ENCODE results near the gene PDE4B. TPM values are rescaled to one million over a fixed set of nuclear protein-coding genes. Genes with fewer than 3 reads are reported as not detected.

PDE4B gene
- total and polyA plus RNA-seq, 10 of the 15 experiments (the other 5 are each of a cell fraction or from before 2014, with no cell fraction given) = 3.0 to 13.2 (median 5.7) TPM

- ATAC-seq (no peak), DNase-seq (ENCODE audit: low read depth, low spot score) (no peak), FAIRE-seq (no peak)
- H3K4me2 ChIP-seq (ENCODE audit: control insufficient read depth, insufficient read depth) = no peak overlapping the region
- no peak overlapping the region for H3K9ac ChIP-seq (ENCODE audit: control insufficient read depth, insufficient read depth, low read length)
- WGBS (ENCODE audit: insufficient coverage, insufficient replicate concordance, low lambda C conversion rate, missing lambda C conversion rate) = 70% methylated on average over 4 of the region's 4 CpGs
- H3K36me3 ChIP-seq (ENCODE audit: control insufficient read depth in 2 of 2, insufficient read depth in 2 of 2, low read length in 1 of 2) = no peaks in the 10 kb centered on the region
- intact Hi-C loops (cut with micrococcal nuclease; ENCODE audit: unreplicated experiment) = no loop called here
- H3K9me3 ChIP-seq (replicated peaks; ENCODE audit: control insufficient read depth, insufficient read depth, low read length) = no peaks in the 10 kb centered on the region
- no peaks in the 10 kb centered on the region for H3K4me1 ChIP-seq (ENCODE audit: control insufficient read depth, insufficient read depth, low read length)
- POLR2A ChIA-PET = no interaction called here
- no peak overlapping the region for H3K4me3 ChIP-seq
- SMC1A ChIA-PET (ENCODE audit: uncharacterized antibody, unreplicated experiment) = interaction anchor here (1.3 kb wide), 1 partner anchor 11 kb away, joined by 3 read pairs; no protein-coding TSS in a partner anchor
- RAD21 ChIA-PET (ENCODE audit: unreplicated experiment) = no interaction called here
- CTCF ChIA-PET = interaction anchor here (0.9 kb wide), 1 partner anchor 18 kb away, joined by 3 read pairs; no protein-coding TSS in a partner anchor
- in situ Hi-C loops (cut with MboI) = no loop called here
- H3K27ac ChIP-seq (ENCODE audit: control insufficient read depth, insufficient read depth) = no peak overlapping the region
- no peak overlapping the region for H2AFZ ChIP-seq (ENCODE audit: control insufficient read depth, low read depth, low read length)
- no peaks in the 10 kb centered on the region for H3K79me2 ChIP-seq (ENCODE audit: control insufficient read depth, insufficient read depth, low read length)
- H4K20me1 ChIP-seq (ENCODE audit: control insufficient read depth, insufficient read depth) = no peaks in the 10 kb centered on the region
- no TSS peak for BruUV-seq (replicated peaks)
- H3K27me3 ChIP-seq (replicated peaks in 1 of 2; ENCODE audit: control insufficient read depth in 2 of 2, insufficient read depth in 2 of 2, low read length in 1 of 2) = no peaks in the 10 kb centered on the region
- no peak for TF ChIP-seq MLLT1 (IDR thresholded peaks at IDR 0.05)
- no peak for TF ChIP-seq BCLAF1 (IDR thresholded peaks at IDR 0.05)
- TF ChIP-seq JUND (IDR thresholded peaks at IDR 0.05; ENCODE audit: low read depth, low read length) = no peak
- no peak for TF ChIP-seq USF2 (IDR thresholded peaks at IDR 0.05; ENCODE audit: borderline replicate concordance, low read depth, low read length)
- no peak for TF ChIP-seq BMI1 (IDR thresholded peaks at IDR 0.05; ENCODE audit: borderline replicate concordance)
- TF ChIP-seq PAX5 (IDR thresholded peaks at IDR 0.05; ENCODE audit: borderline replicate concordance, low read depth, low read length) = no peak
- no peak for TF ChIP-seq FOXM1 (IDR thresholded peaks at IDR 0.05; ENCODE audit: low read depth, low read length)
- no peak for TF ChIP-seq TAF1 (IDR thresholded peaks at IDR 0.05; ENCODE audit: borderline replicate concordance, low read depth, low read length)
- no peak for TF ChIP-seq ZBTB4 (CRISPR knock-in tag; IDR thresholded peaks at IDR 0.05)
- no peak for TF ChIP-seq NR2F1 (conservative IDR thresholded peaks at IDR 0.05)
- TF ChIP-seq, protein P1, sequence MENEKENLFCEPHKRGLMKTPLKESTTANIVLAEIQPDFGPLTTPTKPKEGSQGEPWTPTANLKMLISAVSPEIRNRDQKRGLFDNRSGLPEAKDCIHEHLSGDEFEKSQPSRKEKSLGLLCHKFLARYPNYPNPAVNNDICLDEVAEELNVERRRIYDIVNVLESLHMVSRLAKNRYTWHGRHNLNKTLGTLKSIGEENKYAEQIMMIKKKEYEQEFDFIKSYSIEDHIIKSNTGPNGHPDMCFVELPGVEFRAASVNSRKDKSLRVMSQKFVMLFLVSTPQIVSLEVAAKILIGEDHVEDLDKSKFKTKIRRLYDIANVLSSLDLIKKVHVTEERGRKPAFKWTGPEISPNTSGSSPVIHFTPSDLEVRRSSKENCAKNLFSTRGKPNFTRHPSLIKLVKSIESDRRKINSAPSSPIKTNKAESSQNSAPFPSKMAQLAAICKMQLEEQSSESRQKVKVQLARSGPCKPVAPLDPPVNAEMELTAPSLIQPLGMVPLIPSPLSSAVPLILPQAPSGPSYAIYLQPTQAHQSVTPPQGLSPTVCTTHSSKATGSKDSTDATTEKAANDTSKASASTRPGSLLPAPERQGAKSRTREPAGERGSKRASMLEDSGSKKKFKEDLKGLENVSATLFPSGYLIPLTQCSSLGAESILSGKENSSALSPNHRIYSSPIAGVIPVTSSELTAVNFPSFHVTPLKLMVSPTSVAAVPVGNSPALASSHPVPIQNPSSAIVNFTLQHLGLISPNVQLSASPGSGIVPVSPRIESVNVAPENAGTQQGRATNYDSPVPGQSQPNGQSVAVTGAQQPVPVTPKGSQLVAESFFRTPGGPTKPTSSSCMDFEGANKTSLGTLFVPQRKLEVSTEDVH (IDR thresholded peaks at IDR 0.05; ENCODE audit: low read depth, partially characterized antibody) = no peak
- no peak for TF ChIP-seq NRF1 (conservative IDR thresholded peaks at IDR 0.05; ENCODE audit: low read depth, low read length)
- no peak for TF ChIP-seq RAD21 (IDR thresholded peaks at IDR 0.05; ENCODE audit: insufficient read depth, low read depth, low read length)
Observed at GRCh38 chr1:65844296-65844695, 51.6 kb downstream of the PDE4B start.

Data from GM12878 (cell line).